Measurements from ENCODE around the gene TRIML1. TPM values are rescaled to one million over a fixed set of nuclear protein-coding genes. Genes with fewer than 3 reads are reported as not detected.
A peak's percentile ranks its signal among the peaks of the same experiment; 100 is the strongest.

Gene TRIML1
- total RNA-seq, 1 experiment from 2014 or later = not detected

DNA sequence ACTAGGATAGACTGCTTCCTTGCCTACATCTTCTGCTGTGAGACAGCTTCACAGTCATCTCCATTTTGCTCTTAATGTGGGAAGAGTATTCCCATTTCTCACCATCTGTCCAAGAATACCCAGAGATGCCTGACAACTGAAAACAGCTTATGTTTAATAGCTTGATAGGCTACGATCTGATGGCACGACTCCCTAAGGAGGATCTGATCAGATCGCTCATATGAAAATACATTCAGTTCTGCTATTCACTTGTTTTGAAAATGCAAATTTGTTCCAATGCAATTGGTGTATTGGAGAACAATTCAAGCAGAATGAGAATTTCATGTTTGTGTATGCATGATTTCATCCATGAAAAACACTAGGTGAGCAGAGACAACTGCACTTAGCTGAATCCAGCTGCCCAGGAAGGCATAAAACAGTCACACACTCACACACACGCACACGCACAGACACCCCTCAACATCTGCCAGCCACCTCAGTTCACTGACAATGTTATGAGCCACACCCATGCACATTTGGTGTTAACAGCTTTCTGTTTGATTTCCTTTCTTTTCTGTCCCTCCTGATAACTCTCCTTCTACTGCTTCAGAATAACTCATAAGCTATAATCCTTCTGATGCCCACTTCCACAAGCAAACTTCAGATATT lies 29.6 kb downstream of the TRIML1 start:
- Histone ChIP-seq H3K9me3 (ENCODE audit: control insufficient read depth, low read depth, low read length) (no peaks in the 10 kb centered on the region), H2BK15ac (ENCODE audit: low read depth, low read length) (no peak overlapping the region), H3K23ac (ENCODE audit: insufficient read length, low read depth, low read length) (no peak overlapping the region), H3K9ac (ENCODE audit: extremely low read depth, insufficient read length, low read length) (no peak overlapping the region), H3K23me2 (ENCODE audit: insufficient read length, low read depth, low read length, poor library complexity, severe bottlenecking) (no peaks in the 10 kb centered on the region), H4K5ac (ENCODE audit: insufficient read length, low read depth, low read length) (no peak overlapping the region), H3K4me2 (ENCODE audit: insufficient read depth, insufficient read length, low read length) (no peak overlapping the region), H3K27me3 (ENCODE audit: insufficient read depth, low read length) (no peaks in the 10 kb centered on the region), H3K27ac (ENCODE audit: insufficient read length, low read depth, low read length) (no peak overlapping the region), H2AK5ac (ENCODE audit: insufficient read length, low read length) (no peak overlapping the region), H4K91ac (ENCODE audit: insufficient read length, low read depth, low read length) (no peak overlapping the region), H4K8ac (replicated peaks; ENCODE audit: insufficient read length, low read depth, low read length) (no peak overlapping the region), H3K56ac (ENCODE audit: insufficient read length, low read depth, low read length) (no peak overlapping the region), H3K79me1 (ENCODE audit: insufficient read depth, low read depth, low read length, poor library complexity, severe bottlenecking) (no peaks in the 10 kb centered on the region), H3K79me2 (ENCODE audit: insufficient read depth, low read length) (no peaks in the 10 kb centered on the region), H2BK20ac (ENCODE audit: low read depth, low read length, poor library complexity, severe bottlenecking) (no peak overlapping the region), H2AFZ (ENCODE audit: low read length) (no peak overlapping the region), H4K20me1 (ENCODE audit: control insufficient read depth, insufficient read depth, insufficient read length) (no peaks in the 10 kb centered on the region), H2BK5ac (ENCODE audit: insufficient read length, low read length) (no peak overlapping the region), H3K4ac (ENCODE audit: low read depth, low read length) (no peak overlapping the region), H3K4me1 (ENCODE audit: insufficient read depth, low read length) (no peaks in the 10 kb centered on the region), H3K18ac (ENCODE audit: insufficient read length, low read depth, low read length) (no peak overlapping the region), H2BK12ac (ENCODE audit: insufficient read length, low read depth, low read length) (no peak overlapping the region), H3T11ph (ENCODE audit: low read length) (no peak overlapping the region), H3K14ac (ENCODE audit: insufficient read depth, low read length) (no peak overlapping the region), H2BK120ac (ENCODE audit: low read depth, low read length, poor library complexity, severe bottlenecking) (no peak overlapping the region)
- TF ChIP-seq, protein P1, sequence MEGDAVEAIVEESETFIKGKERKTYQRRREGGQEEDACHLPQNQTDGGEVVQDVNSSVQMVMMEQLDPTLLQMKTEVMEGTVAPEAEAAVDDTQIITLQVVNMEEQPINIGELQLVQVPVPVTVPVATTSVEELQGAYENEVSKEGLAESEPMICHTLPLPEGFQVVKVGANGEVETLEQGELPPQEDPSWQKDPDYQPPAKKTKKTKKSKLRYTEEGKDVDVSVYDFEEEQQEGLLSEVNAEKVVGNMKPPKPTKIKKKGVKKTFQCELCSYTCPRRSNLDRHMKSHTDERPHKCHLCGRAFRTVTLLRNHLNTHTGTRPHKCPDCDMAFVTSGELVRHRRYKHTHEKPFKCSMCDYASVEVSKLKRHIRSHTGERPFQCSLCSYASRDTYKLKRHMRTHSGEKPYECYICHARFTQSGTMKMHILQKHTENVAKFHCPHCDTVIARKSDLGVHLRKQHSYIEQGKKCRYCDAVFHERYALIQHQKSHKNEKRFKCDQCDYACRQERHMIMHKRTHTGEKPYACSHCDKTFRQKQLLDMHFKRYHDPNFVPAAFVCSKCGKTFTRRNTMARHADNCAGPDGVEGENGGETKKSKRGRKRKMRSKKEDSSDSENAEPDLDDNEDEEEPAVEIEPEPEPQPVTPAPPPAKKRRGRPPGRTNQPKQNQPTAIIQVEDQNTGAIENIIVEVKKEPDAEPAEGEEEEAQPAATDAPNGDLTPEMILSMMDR (conservative IDR thresholded peaks at IDR 0.05) = no peak
- peak overlapping the region in 1 of 3 experiments; percentile 16; a peak in 1 of 7 replicates for H3K27ac Mint-ChIP-seq
- H3K9me3 Mint-ChIP-seq = peaks cover 2 to 9% of the 10 kb centered on the region in 2 experiments; a peak in 4 of 5 replicates
- H3K36me3 Mint-ChIP-seq (ENCODE audit: insufficient read depth in 1 of 3, low read depth in 3 of 3) = peaks cover 0 to 10% (median 3%) of the 10 kb centered on the region in 3 experiments; a peak in 3 of 7 replicates
- no peak overlapping the region for H3K4me3 Mint-ChIP-seq
- DNase-seq = no peak
- no peaks in the 10 kb centered on the region for H3K4me1 Mint-ChIP-seq
- H3K27me3 Mint-ChIP-seq (ENCODE audit: low read depth) = no peaks in the 10 kb centered on the region; the same call in 1 of the 2 replicates
- WGBS (ENCODE audit: extremely low coverage, insufficient read length, low lambda C conversion rate) = no CpG with 5 or more reads among the region's 5 CpGs
